ENCODE data around the gene TANC1.
"Not testable (repeated sequence)": the region's sequence is repeated elsewhere in the genome, so short reads cannot be mapped to it uniquely, and the experiment has no call there.

The TANC1 gene

DNA sequence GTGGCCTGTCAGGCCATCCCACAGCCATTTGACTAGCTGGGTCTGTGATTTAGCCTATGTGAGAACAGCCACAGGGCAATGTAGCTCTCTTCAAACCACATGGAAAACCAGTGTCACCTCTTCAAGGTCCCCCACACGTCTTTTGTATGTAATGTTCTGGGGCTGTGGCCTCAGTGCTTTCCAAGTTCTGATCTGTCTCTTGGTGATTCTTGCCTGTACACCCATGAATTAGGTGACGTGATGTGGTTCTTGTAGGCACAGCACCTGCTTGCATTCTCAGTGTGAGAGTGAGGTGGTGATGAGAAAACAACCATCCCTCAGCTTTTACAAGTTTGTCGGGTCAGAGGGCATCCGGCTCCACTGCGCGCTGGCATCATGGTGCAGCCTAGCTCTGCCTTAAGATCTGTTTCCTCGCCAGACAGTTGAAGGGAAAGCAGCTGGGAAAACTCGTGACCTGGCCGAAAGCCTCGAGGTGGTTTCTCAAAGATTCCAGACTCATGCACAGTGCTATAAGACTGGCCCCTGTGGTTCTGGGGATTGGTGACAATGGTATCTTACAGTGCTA lies 125.8 kb downstream of the TANC1 start:
- POLR2A ChIA-PET, result interaction anchor here (0.9 kb wide), 1 partner anchor 12 kb away, joined by 3 read pairs; no protein-coding TSS in a partner anchor
- no peak overlapping the region for H3K27ac ChIP-seq (ENCODE audit: insufficient read depth in 1 of 2, low read depth in 1 of 2, low read length in 2 of 2, poor library complexity in 1 of 2, severe bottlenecking in 2 of 2)
- no peak overlapping the region for H3K4me3 ChIP-seq (ENCODE audit: control insufficient read depth in 1 of 7, extremely low read depth in 1 of 7, insufficient read depth in 4 of 7, low read depth in 2 of 7, low read length in 6 of 7)
- peaks cover 0 to 14% (median 10%) of the 10 kb centered on the region in 5 experiments for H3K9me3 ChIP-seq (ENCODE audit: control extremely low read depth in 1 of 5, control insufficient read depth in 4 of 5, insufficient read depth in 2 of 5, low read depth in 1 of 5, low read length in 4 of 5)
- H3K36me3 ChIP-seq (ENCODE audit: control insufficient read depth in 4 of 4, insufficient read depth in 4 of 4, low read length in 3 of 4), result peaks cover 0 to 3% (median 0%) of the 10 kb centered on the region in 4 experiments
- CTCF ChIA-PET, result interaction anchor here (1.9 to 2.7 kb wide), 2 partner anchors 25 to 58 kb away, joined by 6 to 12 read pairs; no protein-coding TSS in a partner anchor
- peaks cover 11 to 41% (median 33%) of the 10 kb centered on the region in 4 experiments for H3K4me1 ChIP-seq (ENCODE audit: control extremely low read depth in 1 of 4, control insufficient read depth in 4 of 4, insufficient read depth in 4 of 4, low read length in 3 of 4)
- no peak for DNase-seq
- 87% methylated on average over 10 of the region's 10 CpGs for whole genome bisulfite sequencing (ENCODE audit: insufficient coverage)
- H3K27me3 ChIP-seq (replicated peaks in 2 of 5; ENCODE audit: control insufficient read depth in 4 of 5, insufficient read depth in 5 of 5, low read length in 4 of 5), result no peaks in the 10 kb centered on the region

DNA sequence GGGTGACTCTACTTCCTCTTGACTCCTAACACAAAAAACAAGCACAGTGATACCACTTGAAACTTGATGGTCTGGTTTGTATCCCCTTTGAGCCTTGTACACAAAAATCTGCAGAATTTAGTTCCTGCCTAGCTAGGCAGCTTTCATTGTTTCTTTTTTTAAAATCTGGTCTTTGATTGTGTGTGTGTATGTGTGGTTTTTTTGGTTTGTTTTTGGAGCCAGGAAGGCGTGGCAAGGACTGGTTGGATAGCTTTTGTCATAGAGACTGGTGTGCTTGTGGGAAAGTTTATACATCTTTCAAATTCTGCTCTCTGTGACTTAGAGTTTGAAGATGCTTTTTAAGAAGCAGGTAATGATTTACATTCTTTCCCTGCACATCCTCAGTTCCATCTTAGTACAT lies 127.4 kb downstream of the TANC1 start:
- CTCF ChIA-PET, result interaction anchor here (0.7 kb wide), 1 partner anchor 21 kb away, joined by 4 read pairs; no protein-coding TSS in a partner anchor

DNA sequence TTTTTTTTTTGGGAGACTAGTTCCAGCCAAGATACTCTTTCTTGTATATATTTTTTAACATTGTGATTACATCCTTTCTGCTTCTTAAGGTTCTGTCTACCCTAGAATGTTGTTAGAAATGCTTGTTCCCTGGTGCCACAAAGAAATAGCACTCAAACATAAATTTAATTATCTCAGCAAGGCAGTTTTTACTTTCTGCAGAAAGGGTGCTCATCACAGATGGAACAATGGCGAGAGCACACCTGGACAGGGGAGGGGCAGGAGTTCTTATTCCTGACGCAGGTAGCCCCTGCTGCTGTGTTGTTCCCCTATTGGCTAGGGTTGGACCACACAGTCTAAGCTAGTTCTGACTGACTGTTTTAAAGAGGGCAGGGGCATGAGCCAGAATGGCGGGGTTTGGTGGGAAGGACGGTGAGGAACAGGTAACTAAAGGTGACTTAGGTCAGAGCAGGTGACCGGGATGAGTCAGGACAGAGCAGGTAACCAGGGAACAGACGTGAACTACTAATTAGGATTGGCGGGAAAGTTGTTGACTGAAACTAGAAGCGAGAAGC lies 127.9 kb downstream of the TANC1 start:
- POLR2A ChIA-PET; H3K27ac ChIP-seq (ENCODE audit: insufficient read depth in 1 of 2, low read depth in 1 of 2, low read length in 2 of 2, poor library complexity in 1 of 2, severe bottlenecking in 2 of 2); DNase-seq; H3K27me3 ChIP-seq (replicated peaks in 2 of 5; ENCODE audit: control insufficient read depth in 4 of 5, insufficient read depth in 5 of 5, low read length in 4 of 5); H3K4me3 ChIP-seq (ENCODE audit: control insufficient read depth in 1 of 7, extremely low read depth in 1 of 7, insufficient read depth in 4 of 7, low read depth in 2 of 7, low read length in 6 of 7); H3K36me3 ChIP-seq (ENCODE audit: control insufficient read depth in 4 of 4, insufficient read depth in 4 of 4, low read length in 3 of 4): not testable (repeated sequence)
- 100% methylated on average over 6 of the region's 8 CpGs for WGBS (ENCODE audit: insufficient coverage)
- Histone ChIP-seq H3K9me3 (ENCODE audit: control extremely low read depth in 1 of 5, control insufficient read depth in 4 of 5, insufficient read depth in 2 of 5, low read depth in 1 of 5, low read length in 4 of 5) (peaks cover 0 to 14% (median 10%) of the 10 kb centered on the region in 5 experiments), H3K4me1 (ENCODE audit: control extremely low read depth in 1 of 4, control insufficient read depth in 4 of 4, insufficient read depth in 4 of 4, low read length in 3 of 4) (peaks cover 3 to 20% (median 15%) of the 10 kb centered on the region in 4 experiments)
- CTCF ChIA-PET, result interaction anchor here (0.7 to 1.3 kb wide), 2 partner anchors 21 to 22 kb away, joined by 4 to 5 read pairs; no protein-coding TSS in a partner anchor

More for the DNA sequence above, 127.4 kb downstream of the TANC1 start:
- H3K27ac ChIP-seq (ENCODE audit: insufficient read depth in 1 of 2, low read depth in 1 of 2, low read length in 2 of 2, poor library complexity in 1 of 2, severe bottlenecking in 2 of 2), result no peak overlapping the region
- H3K36me3 ChIP-seq (ENCODE audit: control insufficient read depth in 4 of 4, insufficient read depth in 4 of 4, low read length in 3 of 4), result peaks cover 0 to 3% (median 0%) of the 10 kb centered on the region in 4 experiments
- H3K4me3 ChIP-seq (ENCODE audit: control insufficient read depth in 1 of 7, extremely low read depth in 1 of 7, insufficient read depth in 4 of 7, low read depth in 2 of 7, low read length in 6 of 7), result no peak overlapping the region
- DNase-seq, result no peak
- WGBS (ENCODE audit: insufficient coverage), result no CpG with 5 or more reads among the region's 1 CpG
- no peaks in the 10 kb centered on the region for H3K27me3 ChIP-seq (replicated peaks in 2 of 5; ENCODE audit: control insufficient read depth in 4 of 5, insufficient read depth in 5 of 5, low read length in 4 of 5)
- H3K4me1 ChIP-seq (ENCODE audit: control extremely low read depth in 1 of 4, control insufficient read depth in 4 of 4, insufficient read depth in 4 of 4, low read length in 3 of 4), result peaks cover 6 to 26% (median 20%) of the 10 kb centered on the region in 4 experiments
- POLR2A ChIA-PET, result no interaction called here
- peaks cover 0 to 14% (median 10%) of the 10 kb centered on the region in 5 experiments for H3K9me3 ChIP-seq (ENCODE audit: control extremely low read depth in 1 of 5, control insufficient read depth in 4 of 5, insufficient read depth in 2 of 5, low read depth in 1 of 5, low read length in 4 of 5)

DNA sequence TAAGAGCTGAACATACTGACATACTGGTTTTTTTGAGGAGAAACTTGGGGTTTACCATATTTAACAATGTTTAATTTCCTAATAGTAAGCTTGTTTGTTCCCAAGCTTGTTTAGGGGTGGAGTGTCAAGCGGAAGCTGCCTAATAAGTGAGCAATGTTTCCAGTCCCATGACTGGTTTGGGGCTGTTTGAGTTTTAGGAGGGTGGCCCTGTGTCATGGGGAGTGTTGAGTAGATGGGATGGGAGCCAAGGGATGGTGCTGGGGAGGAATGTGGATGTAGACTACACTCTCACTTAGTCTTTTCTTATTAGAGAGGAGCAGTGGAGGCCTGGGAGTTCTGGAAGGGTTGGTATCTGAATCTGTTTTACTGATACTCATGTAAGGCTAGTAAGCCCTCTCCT lies 128.5 kb downstream of the TANC1 start:
- H3K4me1 ChIP-seq (ENCODE audit: control extremely low read depth in 1 of 4, control insufficient read depth in 4 of 4, insufficient read depth in 4 of 4, low read length in 3 of 4), result peaks cover 0 to 15% (median 10%) of the 10 kb centered on the region in 4 experiments
- H3K27ac ChIP-seq (ENCODE audit: insufficient read depth in 1 of 2, low read depth in 1 of 2, low read length in 2 of 2, poor library complexity in 1 of 2, severe bottlenecking in 2 of 2), result no peak overlapping the region
- CTCF ChIA-PET, result interaction anchor here (1.3 kb wide), 1 partner anchor 22 kb away, joined by 5 read pairs; no protein-coding TSS in a partner anchor
- 100% methylated on average over 1 of the region's 1 CpG for WGBS (ENCODE audit: insufficient coverage)
- POLR2A ChIA-PET, result no interaction called here
- peaks cover 0 to 3% (median 0%) of the 10 kb centered on the region in 4 experiments for H3K36me3 ChIP-seq (ENCODE audit: control insufficient read depth in 4 of 4, insufficient read depth in 4 of 4, low read length in 3 of 4)
- no peaks in the 10 kb centered on the region for H3K27me3 ChIP-seq (replicated peaks in 2 of 5; ENCODE audit: control insufficient read depth in 4 of 5, insufficient read depth in 5 of 5, low read length in 4 of 5)
- peaks cover 0 to 14% (median 10%) of the 10 kb centered on the region in 5 experiments for H3K9me3 ChIP-seq (ENCODE audit: control extremely low read depth in 1 of 5, control insufficient read depth in 4 of 5, insufficient read depth in 2 of 5, low read depth in 1 of 5, low read length in 4 of 5)
- no peak for DNase-seq
- H3K4me3 ChIP-seq (ENCODE audit: control insufficient read depth in 1 of 7, extremely low read depth in 1 of 7, insufficient read depth in 4 of 7, low read depth in 2 of 7, low read length in 6 of 7), result no peak overlapping the region

GRCh38 chr2:159098361-159098760 lies 129.9 kb downstream of the TANC1 start:
- Histone ChIP-seq H3K36me3 (ENCODE audit: control insufficient read depth in 4 of 4, insufficient read depth in 4 of 4, low read length in 3 of 4) (peaks cover 0 to 3% (median 0%) of the 10 kb centered on the region in 4 experiments), H3K27me3 (replicated peaks in 2 of 5; ENCODE audit: control insufficient read depth in 4 of 5, insufficient read depth in 5 of 5, low read length in 4 of 5) (no peaks in the 10 kb centered on the region), H3K9me3 (ENCODE audit: control extremely low read depth in 1 of 5, control insufficient read depth in 4 of 5, insufficient read depth in 2 of 5, low read depth in 1 of 5, low read length in 4 of 5) (peaks cover 0 to 14% (median 10%) of the 10 kb centered on the region in 5 experiments), H3K4me3 (ENCODE audit: control insufficient read depth in 1 of 7, extremely low read depth in 1 of 7, insufficient read depth in 4 of 7, low read depth in 2 of 7, low read length in 6 of 7) (no peak overlapping the region), H3K4me1 (ENCODE audit: control extremely low read depth in 1 of 4, control insufficient read depth in 4 of 4, insufficient read depth in 4 of 4, low read length in 3 of 4) (peaks cover 0 to 5% (median 2%) of the 10 kb centered on the region in 4 experiments), H3K27ac (ENCODE audit: insufficient read depth in 1 of 2, low read depth in 1 of 2, low read length in 2 of 2, poor library complexity in 1 of 2, severe bottlenecking in 2 of 2) (no peak overlapping the region)
- ChIA-PET POLR2A (no interaction called here), CTCF (interaction anchor here (0.7 kb wide), 1 partner anchor 195 kb away, joined by 3 read pairs; no protein-coding TSS in a partner anchor)
- WGBS (ENCODE audit: insufficient coverage), result no CpG with 5 or more reads among the region's 3 CpGs
- DNase-seq, result no peak

DNA sequence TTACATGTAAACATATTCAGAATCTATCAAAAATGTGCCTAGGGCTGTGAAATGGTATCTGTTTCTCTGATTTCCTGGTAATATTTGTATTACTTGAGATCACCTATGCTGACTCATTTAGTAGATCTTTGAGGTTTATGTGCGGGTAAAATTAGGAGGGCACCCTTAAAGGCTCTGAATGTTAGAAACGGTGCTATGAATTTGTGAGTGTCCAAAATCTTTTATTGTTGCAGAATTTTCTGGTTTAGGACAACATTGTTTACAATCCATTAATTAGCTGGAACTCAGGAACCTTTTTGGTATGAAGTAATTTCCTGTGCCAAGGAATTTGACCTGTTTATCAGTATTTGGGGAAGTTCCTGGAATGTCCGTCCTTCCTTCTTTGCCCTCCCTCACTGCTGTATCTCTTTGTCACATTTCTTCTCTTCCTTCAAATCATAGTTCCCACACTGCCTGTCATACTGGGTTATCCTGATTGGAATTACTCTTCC lies 130.5 kb downstream of the TANC1 start:
- Histone ChIP-seq H3K27ac (ENCODE audit: insufficient read depth in 1 of 2, low read depth in 1 of 2, low read length in 2 of 2, poor library complexity in 1 of 2, severe bottlenecking in 2 of 2) (no peak overlapping the region), H3K27me3 (replicated peaks in 2 of 5; ENCODE audit: control insufficient read depth in 4 of 5, insufficient read depth in 5 of 5, low read length in 4 of 5) (no peaks in the 10 kb centered on the region), H3K36me3 (ENCODE audit: control insufficient read depth in 4 of 4, insufficient read depth in 4 of 4, low read length in 3 of 4) (peaks cover 0 to 3% (median 0%) of the 10 kb centered on the region in 4 experiments), H3K4me3 (ENCODE audit: control insufficient read depth in 1 of 7, extremely low read depth in 1 of 7, insufficient read depth in 4 of 7, low read depth in 2 of 7, low read length in 6 of 7) (no peak overlapping the region), H3K4me1 (ENCODE audit: control extremely low read depth in 1 of 4, control insufficient read depth in 4 of 4, insufficient read depth in 4 of 4, low read length in 3 of 4) (peaks cover 0 to 5% (median 1%) of the 10 kb centered on the region in 4 experiments), H3K9me3 (ENCODE audit: control extremely low read depth in 1 of 5, control insufficient read depth in 4 of 5, insufficient read depth in 2 of 5, low read depth in 1 of 5, low read length in 4 of 5) (peaks cover 0 to 14% (median 10%) of the 10 kb centered on the region in 5 experiments)
- DNase-seq, result peak in 2 of 3 donors; percentile 26 to 38
- ChIA-PET POLR2A (no interaction called here), CTCF (interaction anchor here (0.7 kb wide), 2 partner anchors 18 to 195 kb away, joined by 3 read pairs; no protein-coding TSS in a partner anchor)
- WGBS (ENCODE audit: insufficient coverage), result no CpG with 5 or more reads among the region's 3 CpGs

Measured in common myeloid progenitor, CD34-positive (primary cell).